CD14-positive monocyte (primary cell): ENCODE measurements around the gene ITGB1BP1. TPM values are rescaled to one million over a fixed set of nuclear protein-coding genes. Genes with fewer than 3 reads are reported as not detected.

Source experiments
- DNase-seq, 3 donors: peaks; one replicate each; pipeline ENCODE4 v3.0.0-alpha.2; 2011 to 2022
- H2AFZ ChIP-seq: 2 replicates; pipeline ENCODE4 v1.6.0; 2012; ENCODE audit warnings: mild to moderate bottlenecking, low read depth, low read length, inconsistent platforms; ENCODE audit not compliant: insufficient read depth, poor library complexity, severe bottlenecking
- H3K27ac ChIP-seq, 2 donors: 1 replicate in 1 of 2; 2 replicates in 1 of 2; pipeline ENCODE4 v1.5.1; 2012 to 2013; ENCODE audit warnings: low read length in 2 of 2, control low read depth in 1 of 2, inconsistent platforms in 1 of 2, low read depth in 1 of 2, mild to moderate bottlenecking in 1 of 2
- H3K27me3 ChIP-seq, 2 donors: one replicate each; pipeline versions ENCODE4 v1.6.0 to v1.6.1; 2011 to 2013; ENCODE audit warnings: low read length in 2 of 2; ENCODE audit not compliant: control insufficient read depth in 2 of 2, insufficient read depth in 2 of 2
- H3K36me3 ChIP-seq, 2 donors: replicated peaks in 1 of 2; 1 replicate in 1 of 2; 2 replicates in 1 of 2; pipeline versions ENCODE4 v1.5.1 to v1.6.1; 2012 to 2013; ENCODE audit warnings: low read length in 2 of 2, control low read depth in 1 of 2, inconsistent platforms in 1 of 2, mild to moderate bottlenecking in 1 of 2; ENCODE audit not compliant: insufficient read depth in 2 of 2, control insufficient read depth in 1 of 2
- H3K4me1 ChIP-seq, 2 donors: 1 replicate in 1 of 2; 2 replicates in 1 of 2; pipeline versions ENCODE4 v1.5.1 to v1.6.1; 2012 to 2013; ENCODE audit warnings: low read length in 2 of 2, control low read depth in 1 of 2, inconsistent platforms in 1 of 2, mild to moderate bottlenecking in 1 of 2, moderate library complexity in 1 of 2; ENCODE audit not compliant: insufficient read depth in 2 of 2, control insufficient read depth in 1 of 2
- H3K4me2 ChIP-seq: replicated peaks from 2 replicates; pipeline ENCODE3; 2012; ENCODE audit warnings: low read length, moderate library complexity, mild to moderate bottlenecking; ENCODE audit not compliant: poor library complexity, severe bottlenecking; ENCODE audit errors: extremely low read depth
- H3K4me3 ChIP-seq, 3 experiments: fragments of 200-600 bp in 1 of 3; sonication (generic) in 1 of 3; replicated peaks in 1 of 3; 1 replicate in 2 of 3; 2 replicates in 1 of 3; pipeline ENCODE4 v1.5.1; 2011 to 2013; ENCODE audit warnings: low read length in 3 of 3, mild to moderate bottlenecking in 3 of 3, control low read depth in 2 of 3, low read depth in 2 of 3, inconsistent platforms in 1 of 3, moderate library complexity in 1 of 3
- H3K79me2 ChIP-seq: 2 replicates; pipeline ENCODE4 v1.6.0; 2012; ENCODE audit warnings: mild to moderate bottlenecking, control low read depth, inconsistent platforms, low read length, moderate library complexity; ENCODE audit not compliant: insufficient read depth
- H3K9ac ChIP-seq: 2 replicates; pipeline ENCODE4 v1.6.0; 2017; ENCODE audit warnings: low read length, mild to moderate bottlenecking; ENCODE audit not compliant: insufficient read depth, poor library complexity, severe bottlenecking
- H3K9me3 ChIP-seq, 2 donors: replicated peaks in 1 of 2; 1 replicate in 1 of 2; 2 replicates in 1 of 2; pipeline versions ENCODE4 v1.5.1 to v1.6.1; 2012 to 2013; ENCODE audit warnings: low read length in 2 of 2, control low read depth in 1 of 2; ENCODE audit not compliant: control insufficient read depth in 1 of 2, insufficient read depth in 1 of 2
- H4K20me1 ChIP-seq: 2 replicates; pipeline ENCODE4 v1.6.0; 2012; ENCODE audit warnings: mild to moderate bottlenecking, low read length, control low read depth, moderate library complexity; ENCODE audit not compliant: insufficient read depth
- H3K27ac Mint-ChIP-seq, 7 donors: one replicate each; pipeline ENCODE4 v1.8.0; 2020; ENCODE audit warnings: mild to moderate bottlenecking in 7 of 7, mixed read lengths in 7 of 7, moderate library complexity in 6 of 7, inconsistent platforms in 2 of 7
- H3K27me3 Mint-ChIP-seq, 3 donors: one replicate each; pipeline ENCODE4 v1.8.0; 2021 to 2022; ENCODE audit warnings: low read depth in 3 of 3, mild to moderate bottlenecking in 3 of 3, mixed read lengths in 3 of 3, moderate library complexity in 3 of 3, inconsistent platforms in 1 of 3
- H3K36me3 Mint-ChIP-seq, 2 donors: one replicate each; pipeline ENCODE4 v1.8.0; 2020; ENCODE audit warnings: mixed read lengths in 2 of 2, inconsistent platforms in 1 of 2, mild to moderate bottlenecking in 1 of 2
- H3K4me1 Mint-ChIP-seq: one replicate; pipeline ENCODE4 v1.8.0; 2020; ENCODE audit warnings: mild to moderate bottlenecking, mixed read lengths
- H3K4me3 Mint-ChIP-seq, 2 donors: one replicate each; pipeline ENCODE4 v1.8.0; 2020; ENCODE audit warnings: mild to moderate bottlenecking in 2 of 2, mixed read lengths in 2 of 2, moderate library complexity in 1 of 2
- H3K9me3 Mint-ChIP-seq, 7 donors: one replicate each; pipeline ENCODE4 v1.8.0; 2020 to 2022; ENCODE audit warnings: mixed read lengths in 7 of 7, mild to moderate bottlenecking in 6 of 7, moderate library complexity in 6 of 7, inconsistent platforms in 2 of 7
- CTCF ChIP-seq: fragments of 200-600 bp; IDR thresholded peaks from one replicate; pipeline ENCODE4 v1.8.0; 2022; ENCODE audit warnings: antibody characterized with exemption, mild to moderate bottlenecking
- WGBS: methylation state at CpG from one replicate; pipeline ENCODE4 v1.1.5; 2013; ENCODE audit warnings: missing lambda C conversion rate; ENCODE audit not compliant: insufficient coverage; 5-methylcytosine and 5-hydroxymethylcytosine counted together
- intact Hi-C, 2 donors: fragments of 100-400 bp; cut with micrococcal nuclease; formaldehyde crosslinking; loops; one replicate each; pipeline versions ENCODE4 v1.15.0 to v1.15.1; 2023
- polyA plus RNA-seq, 3 donors: library from polyadenylated mRNA; depleted of rRNA in 1 of 3; unstranded in 2 of 3; stranded (reverse) in 1 of 3; fragments of 300-500 nt in 2 of 3; fragments of >200 nt in 1 of 3; fragmentation: Illumina TruSeq in 2 of 3; gene quantifications; 1 replicate in 2 of 3; 2 replicates in 1 of 3; pipeline ENCODE4 v1.2.3, GENCODE V29; 2012 to 2021

Gene ITGB1BP1
- polyA plus RNA-seq, 3 donors = 38.5 to 125 (median 116) TPM

- peak overlapping the region in 1 of 2 donors; percentile 51 for H3K27ac ChIP-seq
- no peaks in the 10 kb centered on the region for H3K9me3 ChIP-seq
- H3K9ac ChIP-seq = no peak overlapping the region
- H3K4me1 Mint-ChIP-seq = peaks cover 10% of the 10 kb centered on the region
- no peak overlapping the region for H3K4me3 Mint-ChIP-seq
- H3K4me1 ChIP-seq = peaks cover 0 to 4% of the 10 kb centered on the region in 2 donors
- H3K36me3 Mint-ChIP-seq = peaks cover 62 to 76% of the 10 kb centered on the region in 2 donors
- H3K4me3 ChIP-seq = no peak overlapping the region
- H2AFZ ChIP-seq = no peak overlapping the region
- peak overlapping the region in 4 of 7 donors; percentile 7 to 55 (median 40) for H3K27ac Mint-ChIP-seq
- no peak for TF ChIP-seq CTCF
- peaks cover 33 to 81% of the 10 kb centered on the region in 2 donors for H3K36me3 ChIP-seq
- no peaks in the 10 kb centered on the region for H3K27me3 ChIP-seq
- DNase-seq = no peak
- H3K4me2 ChIP-seq = no peak overlapping the region
- H3K27me3 Mint-ChIP-seq = no peaks in the 10 kb centered on the region
- H4K20me1 ChIP-seq = no peaks in the 10 kb centered on the region
- WGBS = 87% methylated on average over 5 of the region's 6 CpGs
- H3K79me2 ChIP-seq = no peaks in the 10 kb centered on the region
- H3K9me3 Mint-ChIP-seq = no peaks in the 10 kb centered on the region
- intact Hi-C loops = no loop called here
These were observed 39.8 kb upstream of the ITGB1BP1 start for GRCh38 chr2:9462886-9463697.

- H3K4me1 Mint-ChIP-seq = peaks cover 10% of the 10 kb centered on the region
- 100% methylated on average over 2 of the region's 5 CpGs for WGBS
- peak overlapping the region in 2 of 7 donors; percentile 10 to 73 for H3K27ac Mint-ChIP-seq
These were observed 39.0 kb upstream of the ITGB1BP1 start for GRCh38 chr2:9462313-9462712.

More at GRCh38 chr2:9462313-9462712, 39.0 kb upstream of the ITGB1BP1 start:
- no peaks in the 10 kb centered on the region for H4K20me1 ChIP-seq
- no peak overlapping the region for H3K4me2 ChIP-seq
- no peaks in the 10 kb centered on the region for H3K9me3 ChIP-seq
- no peak overlapping the region for H3K4me3 ChIP-seq
- no peaks in the 10 kb centered on the region for H3K9me3 Mint-ChIP-seq
- H3K27me3 ChIP-seq = no peaks in the 10 kb centered on the region
- no peaks in the 10 kb centered on the region for H3K27me3 Mint-ChIP-seq
- H3K36me3 ChIP-seq = peaks cover 37 to 82% of the 10 kb centered on the region in 2 donors
- H3K4me3 Mint-ChIP-seq = no peak overlapping the region
- intact Hi-C loops = no loop called here
- H3K36me3 Mint-ChIP-seq = peaks cover 66 to 79% of the 10 kb centered on the region in 2 donors
- DNase-seq = no peak
- peaks cover 0 to 4% of the 10 kb centered on the region in 2 donors for H3K4me1 ChIP-seq
- TF ChIP-seq CTCF = no peak
- no peak overlapping the region for H2AFZ ChIP-seq
- H3K9ac ChIP-seq = no peak overlapping the region
- H3K79me2 ChIP-seq = no peaks in the 10 kb centered on the region
- H3K27ac ChIP-seq = no peak overlapping the region
